Measurements from ENCODE around the gene RNF208.

- TF ChIP-seq CTCF (IDR thresholded peaks at IDR 0.05) (no peak), POLR2A (IDR thresholded peaks at IDR 0.05) (no peak)
Observed at GRCh38 chr9:137189297-137190295, 32.4 kb downstream of the RNF208 start.

All from adrenal gland (tissue), 5 donors.